GM21737 (cell line): Measurements from ENCODE around the gene ZNF439.
"Not testable (repeated sequence)": the region's sequence is repeated elsewhere in the genome, so short reads cannot be mapped to it uniquely, and the experiment has no call there.

Experiments
- ATAC-seq: cut with Tn5 transposase; IDR thresholded peaks from one replicate; pipeline ENCODE4 v1.9.1; 2021; ENCODE audit warnings: mild to moderate bottlenecking, moderate library complexity; ENCODE audit not compliant: unreplicated experiment

The ZNF439 gene

DNA sequence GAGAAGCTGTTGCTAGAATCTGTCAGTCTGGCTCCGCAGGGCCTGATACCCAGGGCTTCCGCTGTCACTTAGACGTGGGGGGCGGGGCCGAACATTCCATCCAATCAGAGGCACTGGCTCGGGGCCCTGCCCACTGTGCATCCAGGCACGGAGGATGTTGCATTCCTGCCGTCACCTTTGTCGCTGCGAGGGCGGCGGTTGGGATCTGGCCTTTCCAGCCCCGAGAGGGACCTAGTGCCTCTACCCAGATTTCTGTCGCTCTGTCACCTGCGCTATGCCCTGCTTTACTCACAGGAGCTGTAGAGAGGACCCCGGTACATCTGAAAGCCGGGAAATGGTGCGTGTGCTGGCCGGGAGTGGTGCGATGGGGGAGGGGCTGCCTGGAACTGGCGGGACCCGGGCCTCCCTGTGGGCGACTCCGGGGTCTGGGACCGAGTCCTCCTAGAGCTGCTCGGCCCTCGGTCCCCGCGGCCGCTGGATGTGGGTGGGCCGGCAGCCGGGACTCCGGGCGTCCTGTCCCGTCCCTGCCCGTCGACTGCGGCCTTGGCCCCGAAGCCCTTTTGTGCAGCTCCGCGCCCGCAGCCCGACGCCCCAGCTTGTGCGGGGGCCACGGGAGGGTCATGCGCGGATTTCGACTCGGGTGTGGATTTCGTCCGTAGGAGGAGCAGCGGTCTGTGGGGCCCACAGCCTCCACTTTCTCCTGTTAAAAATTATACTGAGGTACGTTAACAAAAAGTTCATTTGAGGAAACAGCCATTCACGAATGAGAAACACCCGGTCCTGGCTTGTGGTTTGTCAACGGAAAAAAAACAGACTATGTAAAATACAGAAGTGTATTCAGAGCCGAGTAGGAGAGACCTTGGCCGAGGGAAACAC is at the start of gene ZNF439:
Gene ZNF439 (plus strand): TSS at position 133 of the 876 bp plus-strand sequence. CDS start 142 bp downstream, at position 275.
- peak; percentile 84 for ATAC-seq

GRCh38 chr19:11806354-11807098 is 42.0 kb upstream of the ZNF439 start:
- no peak for ATAC-seq

DNA sequence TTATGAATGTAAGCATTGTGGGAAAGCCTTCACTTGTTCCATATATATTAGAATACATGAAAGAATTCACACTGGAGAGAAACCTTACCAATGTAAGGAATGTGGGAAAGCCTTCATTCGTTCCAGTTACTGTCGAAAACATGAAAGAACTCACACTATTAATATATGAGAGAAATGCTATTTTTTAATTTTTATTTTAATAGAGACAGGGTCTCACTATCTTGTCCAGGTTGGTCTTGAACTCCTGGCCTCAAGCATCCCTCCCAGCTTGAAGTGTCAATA is 41.5 kb upstream of the ZNF439 start:
- ATAC-seq = no peak

GRCh38 chr19:11813703-11814028 is 34.9 kb upstream of the ZNF439 start:
- ATAC-seq = no peak

DNA sequence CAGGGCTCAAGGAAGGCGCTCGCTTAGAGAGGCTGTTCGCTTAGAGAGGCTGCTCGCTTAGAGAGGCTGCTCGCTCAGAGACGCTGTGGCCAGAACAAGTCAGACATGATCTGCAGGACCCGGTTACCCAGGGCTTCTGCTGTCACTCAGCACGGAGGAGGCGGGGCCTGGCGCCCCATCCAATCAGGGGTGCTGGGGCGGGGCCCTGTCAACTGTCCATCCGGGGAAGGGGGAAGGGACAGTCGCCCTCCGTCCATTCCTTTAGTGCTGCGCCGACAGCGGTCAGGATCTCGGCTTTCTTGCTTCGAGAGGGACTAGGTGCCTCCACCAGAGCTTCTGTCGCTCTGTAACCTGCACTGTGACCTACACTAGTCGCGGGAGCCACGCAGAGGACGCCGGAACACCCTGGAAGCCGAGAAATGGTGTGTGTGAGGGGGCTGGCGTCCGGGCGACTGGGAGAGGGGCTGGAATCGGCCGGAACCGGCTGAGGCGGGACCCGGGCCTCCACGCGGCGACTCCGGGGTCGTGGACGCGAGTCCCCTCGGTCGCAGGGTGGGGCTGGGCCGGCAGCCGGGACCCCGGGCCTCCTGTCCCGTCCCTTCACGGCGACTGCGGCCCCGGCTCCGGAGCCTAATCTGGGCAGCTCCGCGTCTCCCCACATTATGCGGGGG is 34.4 kb upstream of the ZNF439 start, which contains the start of gene ZNF440:
Gene ZNF440 (plus strand): TSS at position 245 of the 671 bp plus-strand sequence. CDS start 175 bp downstream, at position 420.
- ATAC-seq = peak; percentile 97

GRCh38 chr19:11814700-11815035 is 33.9 kb upstream of the ZNF439 start:
- ATAC-seq = no peak

DNA sequence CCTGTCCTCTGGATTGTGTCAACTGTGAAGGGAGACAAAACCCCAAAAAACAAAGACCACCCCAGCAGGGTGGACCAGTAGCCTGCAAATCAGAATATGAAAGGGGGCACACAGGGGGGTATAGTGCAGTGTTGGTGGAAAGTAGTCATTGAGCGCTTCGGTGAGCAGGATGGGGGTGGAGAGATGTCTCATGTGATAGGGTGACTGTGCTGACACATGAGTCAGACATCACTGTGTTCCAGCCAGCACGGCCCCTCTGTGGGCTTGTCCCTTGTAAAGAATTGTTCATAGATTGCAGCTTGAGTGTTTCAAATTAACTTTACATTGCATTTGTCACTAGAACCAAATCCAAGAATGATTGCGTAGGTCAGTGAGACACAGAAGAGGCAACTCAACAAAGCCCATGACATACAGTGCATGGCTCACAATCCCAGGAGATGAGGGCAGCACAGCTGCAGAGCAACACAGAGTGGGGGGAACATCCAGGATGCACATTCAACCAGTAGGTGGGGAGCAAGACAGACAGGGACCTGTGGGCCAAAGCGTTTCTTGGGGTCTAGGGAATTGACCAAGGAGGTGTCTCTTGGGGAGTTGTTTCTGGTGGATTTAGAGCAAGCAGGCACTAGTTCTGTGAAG is 26.9 kb upstream of the ZNF439 start:
- ATAC-seq = no peak

GRCh38 chr19:11828957-11829876 is 19.3 kb upstream of the ZNF439 start:
- not testable (repeated sequence) for ATAC-seq

GRCh38 chr19:11832253-11832912 is 16.1 kb upstream of the ZNF439 start:
- no peak for ATAC-seq

DNA sequence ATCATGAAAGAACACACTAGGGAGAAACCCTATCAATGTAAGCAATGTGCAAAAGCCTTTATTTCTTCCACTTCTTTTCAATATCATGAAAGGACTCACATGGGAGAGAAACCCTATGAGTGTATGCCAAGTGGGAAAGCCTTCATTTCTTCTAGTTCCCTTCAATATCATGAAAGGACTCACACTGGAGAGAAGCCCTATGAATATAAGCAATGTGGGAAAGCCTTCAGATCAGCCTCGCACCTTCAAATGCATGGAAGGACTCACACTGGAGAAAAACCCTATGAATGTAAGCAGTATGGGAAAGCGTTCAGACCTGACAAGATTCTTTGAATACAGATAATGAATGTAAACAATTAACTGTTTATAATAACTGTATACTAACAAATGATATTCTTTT is 15.0 kb upstream of the ZNF439 start:
- no peak for ATAC-seq

- ATAC-seq = not testable (repeated sequence)
Observed at GRCh38 chr19:11835626-11836066, 12.9 kb upstream of the ZNF439 start.

GRCh38 chr19:11843722-11844121 is 4.8 kb upstream of the ZNF439 start:
- no peak for ATAC-seq

DNA sequence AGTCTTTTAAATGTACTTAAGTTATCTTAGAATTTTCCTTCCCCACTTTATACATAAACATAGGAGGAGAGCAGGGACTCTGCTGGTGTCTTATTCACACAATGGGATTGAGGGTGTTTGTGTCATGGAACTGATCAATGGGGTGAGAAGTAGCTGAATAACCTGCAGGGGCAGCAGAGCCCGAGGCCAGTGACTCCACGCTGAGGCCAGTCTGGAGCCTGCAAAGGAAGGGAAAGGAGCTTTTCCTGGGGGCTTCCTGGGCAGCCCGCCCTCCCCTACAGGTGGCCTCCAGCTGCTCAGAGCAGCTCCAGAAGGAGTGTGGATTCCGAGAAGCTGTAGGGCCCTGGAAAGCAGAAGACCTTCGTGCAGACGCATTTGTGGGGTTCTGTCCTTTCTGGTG is 911 bp upstream of the ZNF439 start:
- ATAC-seq = not testable (repeated sequence)

GRCh38 chr19:11848200-11848593 is 329 bp upstream of the ZNF439 start:
- no peak for ATAC-seq

DNA sequence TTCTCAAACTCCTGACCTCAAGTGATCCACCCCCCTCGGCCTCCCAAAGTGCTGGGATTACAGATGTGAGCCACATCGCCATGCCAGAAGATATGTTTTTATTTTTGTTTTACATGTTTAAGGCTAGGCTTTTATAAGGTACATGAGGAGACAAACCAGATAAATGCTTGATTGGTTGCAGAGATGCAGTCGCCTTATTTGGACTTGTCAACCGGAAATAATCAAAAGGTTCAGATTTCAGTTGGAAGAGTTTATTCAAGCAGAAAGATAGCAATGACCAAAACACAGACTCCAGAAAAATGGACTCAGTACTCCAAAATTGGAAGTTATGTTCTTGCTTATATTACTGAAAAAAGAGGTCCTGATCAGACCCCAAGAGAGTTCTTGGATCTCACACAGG is 1.8 kb downstream of the ZNF439 start:
- not testable (repeated sequence) for ATAC-seq

DNA sequence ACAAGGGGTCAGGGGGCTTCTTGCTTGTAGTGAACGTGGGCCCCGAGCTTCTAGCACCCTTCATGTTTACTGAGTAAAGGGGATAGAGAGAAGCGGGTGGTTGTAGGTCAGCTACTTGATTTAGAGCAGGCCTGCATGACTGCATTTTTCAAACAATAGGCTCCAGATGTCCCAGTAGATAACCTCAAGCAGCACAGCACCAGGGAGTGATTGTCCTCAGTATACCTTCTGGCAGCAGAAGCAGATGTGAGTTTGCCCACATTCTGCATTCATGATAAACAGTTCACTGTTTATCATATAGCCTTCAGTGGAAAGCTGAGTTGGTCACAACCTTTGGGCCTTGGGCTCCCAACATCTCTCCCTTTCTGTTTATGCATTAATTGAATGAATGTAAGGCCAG is 4.8 kb downstream of the ZNF439 start:
- ATAC-seq = no peak

DNA sequence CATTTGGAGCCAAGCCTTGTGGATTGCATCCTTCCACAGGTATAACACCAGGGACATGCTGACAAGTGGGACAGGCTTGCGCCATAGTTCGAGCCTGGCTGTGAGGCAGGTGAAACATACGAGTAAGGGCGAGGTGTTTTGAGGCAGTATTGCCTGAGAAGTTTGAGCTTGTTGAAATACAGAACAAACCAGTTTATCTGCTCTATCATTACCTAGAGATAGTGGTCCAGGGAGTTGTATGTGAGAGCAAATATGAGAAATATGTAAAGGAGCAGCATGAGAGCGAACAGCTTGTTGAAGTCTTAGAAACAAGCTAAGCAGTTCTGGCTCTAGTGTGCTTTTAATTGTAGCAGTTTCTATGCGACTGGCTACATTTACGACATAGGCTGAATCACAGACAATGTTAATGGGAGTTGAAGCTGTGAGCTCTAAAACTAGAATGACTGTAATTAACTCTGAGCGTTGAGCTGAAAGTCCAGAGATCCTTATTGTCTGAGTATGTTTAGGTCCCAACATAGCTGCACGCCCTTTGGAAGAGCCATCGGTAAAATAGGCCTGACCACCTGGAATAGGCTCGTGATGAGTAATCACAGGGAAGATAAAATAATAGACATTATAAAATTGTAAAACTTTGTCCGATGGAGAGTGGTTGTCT is 8.2 kb downstream of the ZNF439 start:
- ATAC-seq = no peak

DNA sequence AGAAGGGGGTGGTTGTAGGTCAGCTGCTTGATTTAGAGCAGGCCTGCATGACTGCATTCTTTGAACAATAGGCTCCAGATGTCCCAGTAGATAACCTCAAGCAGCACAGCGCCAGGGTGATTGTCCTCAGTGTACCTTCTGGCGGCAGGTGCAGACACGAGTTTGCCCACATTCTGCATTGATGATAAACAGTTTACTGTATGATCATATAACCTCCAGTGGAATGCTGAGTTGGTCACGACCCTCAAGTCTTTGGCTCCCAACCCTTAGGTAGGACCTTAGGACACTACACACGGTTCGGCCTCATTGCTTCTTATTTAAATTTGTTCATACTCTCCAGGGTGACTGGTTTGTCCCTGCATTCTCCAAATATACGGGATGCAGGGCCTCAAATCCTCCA is 12.2 kb downstream of the ZNF439 start:
- no peak for ATAC-seq

DNA sequence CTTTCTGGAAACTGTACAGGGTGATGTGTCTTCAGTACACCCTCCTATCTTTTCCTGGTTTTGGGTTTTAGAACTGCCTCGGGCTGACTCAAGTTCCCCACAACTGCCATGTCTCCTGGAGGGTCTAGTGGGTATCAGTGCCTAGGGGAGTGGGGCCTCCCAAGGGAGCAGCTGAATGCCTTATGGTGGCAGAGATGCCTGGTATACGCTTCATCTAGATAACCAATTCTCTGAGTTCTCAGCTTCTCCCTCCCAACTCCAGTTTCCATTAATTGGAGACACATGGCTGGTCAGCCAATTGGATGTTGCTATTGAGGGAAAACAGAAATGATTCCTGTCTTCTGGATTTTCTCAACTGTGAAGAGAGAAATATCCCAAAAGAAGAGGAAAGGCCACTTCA is 12.8 kb downstream of the ZNF439 start:
- ATAC-seq = no peak
